HG03066 (cell line): ENCODE results near the gene PHAX.
A peak's percentile ranks its signal among the peaks of the same experiment; 100 is the strongest.
"Not testable (repeated sequence)": the region's sequence is repeated elsewhere in the genome, so short reads cannot be mapped to it uniquely, and the experiment has no call there.

Experiments used
- ATAC-seq: cut with Tn5 transposase; IDR thresholded peaks from one replicate; pipeline ENCODE4 v1.9.1; 2021; ENCODE audit warnings: low read depth; ENCODE audit not compliant: unreplicated experiment

PHAX gene

DNA sequence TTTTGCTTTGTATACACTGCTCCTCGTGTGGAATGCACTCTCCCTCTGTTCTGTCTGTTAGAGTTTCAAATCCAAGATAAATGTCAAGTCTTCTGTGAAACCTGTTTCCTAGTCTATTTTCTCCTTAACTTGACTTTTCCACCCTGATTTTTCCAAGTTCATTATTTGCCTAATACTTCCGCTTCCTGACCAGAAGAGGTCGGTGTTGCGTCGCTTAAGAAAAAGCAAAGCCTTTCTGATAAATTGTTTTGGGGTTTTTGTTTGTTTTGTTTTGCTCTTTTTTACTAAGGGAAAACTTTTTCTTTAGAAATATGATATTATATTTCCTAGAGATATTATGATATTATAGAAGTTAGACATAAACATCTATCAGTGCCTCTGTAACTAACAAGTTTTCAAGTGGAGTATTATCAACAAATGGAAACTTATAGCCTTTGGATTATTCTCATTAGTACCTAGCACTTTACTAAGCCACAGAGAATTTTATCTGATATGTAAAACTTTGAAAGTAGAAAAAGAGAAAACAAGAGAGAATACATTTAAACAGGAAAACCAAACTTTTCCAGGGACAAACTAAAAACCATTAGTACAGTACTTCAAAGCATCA lies 55.8 kb downstream of the PHAX start:
- no peak for ATAC-seq

DNA sequence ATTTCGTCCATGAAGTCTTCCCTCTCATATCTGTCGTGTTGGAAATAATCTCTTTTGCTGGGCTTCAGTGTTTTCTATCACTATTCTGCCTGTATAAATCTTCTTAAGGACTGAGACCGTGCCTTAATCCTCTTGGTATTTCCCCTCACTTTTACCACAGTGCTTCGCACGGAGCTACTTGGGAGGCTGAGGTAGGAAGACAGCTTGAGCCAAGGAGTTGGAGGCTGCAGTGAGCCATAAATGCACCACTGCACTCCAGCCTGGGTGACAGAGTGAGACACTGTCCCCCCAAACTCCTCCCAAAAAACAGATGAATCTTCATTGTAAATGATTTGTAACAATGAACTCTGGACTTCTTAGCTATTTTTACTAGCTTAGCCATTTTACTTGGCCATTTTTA lies 57.8 kb downstream of the PHAX start:
- no peak for ATAC-seq

DNA sequence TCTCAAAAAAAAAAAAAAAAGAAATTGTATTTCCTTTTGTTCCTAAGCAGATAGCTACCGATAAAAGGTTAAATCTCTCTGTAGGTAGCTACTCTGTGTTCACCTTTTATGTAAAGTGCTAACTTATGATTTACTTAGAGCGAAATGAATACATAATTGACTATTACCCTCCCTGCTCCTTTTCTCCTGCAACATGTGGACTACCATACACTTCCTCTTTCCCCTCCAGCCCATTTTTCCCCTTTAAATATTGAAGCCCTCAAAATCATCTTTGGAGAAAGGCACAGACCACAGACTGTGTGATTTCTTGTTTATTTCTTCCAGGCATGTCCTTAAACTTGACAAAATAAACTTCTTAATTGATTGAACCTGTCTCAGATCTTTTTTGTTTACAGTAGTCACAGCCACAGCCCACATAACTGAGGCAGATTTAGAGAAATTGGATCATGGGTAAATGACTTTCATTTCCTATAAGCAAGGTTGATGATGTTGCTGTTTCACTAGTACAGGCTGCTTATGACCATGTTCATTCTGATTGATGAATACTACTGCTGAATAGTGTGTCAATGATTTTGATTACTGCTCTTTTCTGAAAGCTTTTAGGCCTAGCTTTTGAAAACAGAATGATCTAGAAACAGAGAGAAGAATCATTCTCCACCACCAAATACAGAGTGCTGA lies 59.2 kb downstream of the PHAX start:
- peak; percentile 50 for ATAC-seq

DNA sequence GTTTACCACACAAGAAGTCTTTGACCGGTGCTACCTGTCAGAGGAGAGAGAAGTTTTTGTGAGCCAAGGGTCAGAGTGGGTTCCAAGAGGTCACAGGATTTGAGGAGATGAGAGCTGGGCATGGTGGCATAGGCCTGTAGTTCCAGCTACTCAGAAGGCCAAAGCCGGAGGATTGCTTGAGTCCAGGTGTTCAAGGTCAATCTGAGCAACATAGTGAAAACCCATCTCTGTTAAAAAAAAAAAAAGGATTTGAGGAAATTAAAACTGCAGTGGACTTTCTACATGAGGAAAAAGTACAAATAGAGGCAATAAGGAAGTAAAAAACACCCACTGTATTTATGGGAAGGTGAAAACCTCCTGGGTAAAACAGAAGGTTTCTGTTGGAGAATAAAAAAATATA lies 63.8 kb downstream of the PHAX start:
- ATAC-seq: no peak

DNA sequence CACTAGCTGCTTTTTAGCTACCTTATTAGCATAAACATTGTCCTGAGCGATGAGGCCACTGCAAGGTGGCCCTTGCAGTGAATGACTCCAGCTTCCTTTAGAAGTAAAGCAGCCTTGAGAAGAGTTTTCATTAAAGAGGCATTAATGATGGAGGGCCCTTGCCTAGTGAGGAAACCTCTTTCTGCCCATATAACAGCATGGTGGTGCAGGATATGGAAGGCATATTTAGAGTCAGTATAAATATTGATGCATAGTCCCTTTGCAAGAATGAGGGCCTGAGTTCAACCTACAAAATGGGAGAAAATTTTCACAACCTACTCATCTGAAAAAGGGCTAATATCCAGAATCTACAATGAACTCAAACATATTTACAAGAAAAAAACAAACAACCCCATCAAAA lies 69.4 kb downstream of the PHAX start:
- ATAC-seq: not testable (repeated sequence)

DNA sequence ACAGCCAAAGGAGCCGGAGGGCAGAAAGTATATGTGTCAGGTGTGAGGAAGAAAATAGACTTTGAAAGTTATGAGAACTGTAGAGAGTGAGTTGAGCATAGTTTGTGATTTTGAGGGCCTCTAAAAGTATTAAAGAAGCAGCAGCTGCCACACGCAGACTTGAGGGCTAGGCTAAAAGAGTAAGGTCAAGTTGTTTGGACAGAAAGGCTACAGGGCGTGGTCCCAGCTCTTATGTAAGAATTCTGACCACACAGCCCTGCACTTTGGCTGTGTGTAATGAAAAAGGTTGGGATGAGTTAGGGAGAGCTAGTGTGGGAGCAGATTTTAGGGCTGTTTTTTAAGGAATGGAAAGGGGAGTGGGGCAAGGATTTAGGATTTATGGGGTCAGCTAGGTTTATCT lies 70.9 kb downstream of the PHAX start:
- ATAC-seq: not testable (repeated sequence)

DNA sequence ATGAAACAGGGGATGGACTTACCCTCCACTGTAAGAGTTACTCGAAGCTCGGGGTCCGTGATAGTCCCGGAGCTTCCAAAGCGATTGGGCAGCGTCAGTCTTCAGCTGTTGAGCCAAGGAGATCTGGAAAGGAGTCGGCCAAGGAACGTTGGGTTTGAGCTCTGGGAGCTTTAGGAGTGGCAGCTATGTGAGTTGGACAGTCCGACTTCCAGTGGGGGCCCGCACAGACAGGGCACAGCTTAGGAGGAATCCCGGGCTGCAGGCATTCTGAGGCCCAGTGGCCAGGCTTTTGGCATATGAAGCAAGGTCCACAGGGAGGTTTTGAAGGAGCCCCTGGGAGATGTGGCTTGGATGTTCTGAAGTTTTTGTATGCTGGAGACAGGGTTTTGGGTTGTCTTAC lies 72.7 kb downstream of the PHAX start:
- ATAC-seq: no peak

DNA sequence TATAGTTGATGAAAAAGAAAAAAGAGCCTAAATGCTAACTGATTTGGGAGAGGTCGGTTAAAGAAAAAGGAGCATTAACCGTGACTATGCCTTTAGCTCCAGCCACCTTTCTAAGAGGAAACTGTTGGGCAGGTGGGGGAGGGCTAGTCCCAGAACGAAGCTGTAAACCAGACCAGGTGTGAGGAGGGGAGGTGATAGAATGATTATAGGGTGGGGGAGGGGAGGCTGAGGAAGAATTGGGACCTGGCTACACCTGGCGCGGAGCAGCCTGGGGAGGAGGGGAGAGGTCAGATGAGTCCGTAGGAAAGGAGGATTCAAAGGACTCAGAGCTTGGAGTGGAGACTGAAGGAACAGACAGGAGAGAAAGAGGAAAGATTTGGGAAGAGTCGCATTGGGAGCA lies 73.4 kb downstream of the PHAX start:
- ATAC-seq: no peak

DNA sequence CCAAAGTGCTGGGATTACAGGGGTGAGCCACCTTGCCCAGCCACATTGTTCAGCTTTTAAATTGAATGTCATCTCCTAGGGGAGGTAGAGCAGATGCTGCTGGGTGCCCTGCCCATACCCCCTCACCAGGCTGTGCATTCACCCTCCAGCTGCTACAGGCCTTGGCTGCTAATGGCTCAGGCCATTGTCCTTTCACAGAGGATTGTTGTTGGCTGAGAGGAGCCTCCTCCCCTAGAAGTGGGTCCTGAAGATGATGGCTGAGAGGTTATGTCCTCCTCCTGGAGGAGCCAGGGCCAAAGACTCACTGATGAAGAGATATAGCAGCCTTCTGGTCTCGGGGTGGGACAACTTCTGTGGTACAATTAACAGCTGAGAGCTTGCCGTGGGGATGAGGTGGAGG lies 74.6 kb downstream of the PHAX start:
- ATAC-seq: no peak

DNA sequence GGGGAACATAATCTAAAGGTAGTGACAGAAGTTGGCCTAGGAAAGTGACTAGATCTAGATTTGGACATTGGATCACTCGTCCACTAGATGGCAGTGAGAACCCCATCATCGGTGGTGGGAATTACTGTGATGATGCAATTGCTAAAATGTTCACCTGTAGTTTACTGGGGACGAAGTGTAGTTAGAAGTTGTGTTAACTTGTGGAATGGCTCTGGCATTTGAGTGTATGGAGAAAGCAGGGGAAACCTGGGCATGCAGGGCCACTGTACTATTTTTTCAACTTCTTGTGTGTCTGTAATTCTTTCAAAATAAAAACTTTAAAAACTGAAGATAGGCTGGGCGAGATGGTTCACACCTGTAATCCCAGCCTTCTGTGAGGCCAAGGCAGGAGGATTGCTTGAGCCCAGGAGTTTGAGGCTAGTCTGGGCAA lies 75.5 kb downstream of the PHAX start:
- ATAC-seq: peak; percentile 48
